GM12891 (cell line): Measurements from ENCODE around the gene NHERF1.

Experiments
- POLR2A ChIP-seq: IDR thresholded peaks from 2 replicates; pipeline ENCODE4 v1.6.1; 2011; ENCODE audit warnings: low read depth, low read length, control low read depth
- POLR2AphosphoS5 ChIP-seq: IDR thresholded peaks from 2 replicates; pipeline ENCODE4 v1.6.1; 2011; ENCODE audit warnings: low read depth, low read length, control low read depth

GRCh38 chr17:74711058-74711824 is 37.2 kb upstream of the NHERF1 start:
- TF ChIP-seq POLR2A, result no peak
- no peak for TF ChIP-seq POLR2AphosphoS5
